GM12878 (cell line): ENCODE data around the gene NLRP2B. TPM values are rescaled to one million over a fixed set of nuclear protein-coding genes. Genes with fewer than 3 reads are reported as not detected.

Experiments used
- ATAC-seq: fragments of 200-7000 bp; cut with Tn5 transposase; 3 replicates; pipeline ENCODE4 v1.9.1; 2020; ENCODE audit warnings: mild to moderate bottlenecking, moderate library complexity
- BruUV-seq: library from RNA; stranded (reverse); fragments of 400-500 nt; replicated peaks from 2 replicates; lab custom pipeline; 2021; lab: Mats Ljungman, UMichigan
- CTCF ChIA-PET: fragments of 300-600 bp; sonication (Branson Sonifier 250); formaldehyde crosslinking; extraction: SDS; loops from one replicate; lab custom pipeline; 2021; ENCODE audit warnings: inconsistent platforms; lab: Yijun Ruan, JAX
- POLR2A ChIA-PET: fragments of 350-600 bp; formaldehyde crosslinking; extraction: SDS; loops from one replicate; lab custom pipeline; 2021; ENCODE audit warnings: inconsistent platforms; lab: Charles Lee
- RAD21 ChIA-PET: fragments of 300-600 bp; sonication (Branson Sonifier 250); formaldehyde crosslinking; loops from one replicate; lab custom pipeline; 2023; ENCODE audit warnings: antibody characterized with exemption; ENCODE audit not compliant: unreplicated experiment; lab: Charles Lee
- SMC1A ChIA-PET: fragments of 300-600 bp; sonication (Branson Sonifier 250); formaldehyde crosslinking; loops from one replicate; lab custom pipeline; 2023; ENCODE audit not compliant: unreplicated experiment, uncharacterized antibody; lab: Charles Lee
- DNase-seq: peaks from one replicate; pipeline ENCODE4 v3.0.0-alpha.2; 2011; ENCODE audit warnings: low read depth, low spot score
- FAIRE-seq: peaks from 3 replicates; lab custom pipeline; 2011; peaks lifted over from hg19 to GRCh38; lab: Jason Lieb, UNC
- H2AFZ ChIP-seq: 2 replicates; pipeline ENCODE4 v1.6.0; 2011; ENCODE audit warnings: low read depth, low read length, control low read depth; ENCODE audit not compliant: control insufficient read depth
- H3K27ac ChIP-seq: 2 replicates; pipeline ENCODE4 v1.5.1; 2011; ENCODE audit warnings: control low read depth; ENCODE audit not compliant: control insufficient read depth, insufficient read depth
- H3K27me3 ChIP-seq, 2 experiments: replicated peaks in 1 of 2; 2 replicates each; pipeline versions ENCODE4 v1.6.0 to v1.6.1; 2011; ENCODE audit warnings: low read length in 1 of 2; ENCODE audit not compliant: control insufficient read depth in 2 of 2, insufficient read depth in 2 of 2
- H3K36me3 ChIP-seq, 2 experiments: 2 replicates each; pipeline ENCODE4 v1.5.1; 2011; ENCODE audit warnings: low read length in 1 of 2; ENCODE audit not compliant: control insufficient read depth in 2 of 2, insufficient read depth in 2 of 2
- H3K4me1 ChIP-seq: 2 replicates; pipeline ENCODE4 v1.6.1; 2011; ENCODE audit warnings: mild to moderate bottlenecking, low read length, moderate library complexity, mixed read lengths; ENCODE audit not compliant: control insufficient read depth, insufficient read depth
- H3K4me2 ChIP-seq: 2 replicates; pipeline ENCODE4 v1.6.0; 2011; ENCODE audit warnings: control low read depth; ENCODE audit not compliant: control insufficient read depth, insufficient read depth
- H3K4me3 ChIP-seq: fragments of 200-600 bp; sonication (generic); 2 replicates; pipeline ENCODE4 v1.5.1; 2016
- H3K79me2 ChIP-seq: 2 replicates; pipeline ENCODE4 v1.6.0; 2011; ENCODE audit warnings: low read length; ENCODE audit not compliant: control insufficient read depth, insufficient read depth
- H3K9ac ChIP-seq: 2 replicates; pipeline ENCODE4 v1.8.0; 2011; ENCODE audit warnings: low read length, control low read depth, mixed read lengths; ENCODE audit not compliant: control insufficient read depth, insufficient read depth
- H3K9me3 ChIP-seq: replicated peaks from 3 replicates; pipeline ENCODE4 v1.5.1; 2011; ENCODE audit warnings: mild to moderate bottlenecking, low read length; ENCODE audit not compliant: control insufficient read depth, insufficient read depth
- H4K20me1 ChIP-seq: 2 replicates; pipeline ENCODE4 v1.6.0; 2011; ENCODE audit not compliant: control insufficient read depth, insufficient read depth
- CBX3 ChIP-seq: fragments of 200-600 bp; sonication (generic); IDR thresholded peaks from 2 replicates; pipeline ENCODE4 v1.6.1; 2016; ENCODE audit warnings: low read depth, borderline replicate concordance
- EP300 ChIP-seq, 2 experiments: fragments of 150-350 bp in 1 of 2; IDR thresholded peaks; 2 replicates each; pipeline ENCODE4 v1.6.1; 2011 to 2012; ENCODE audit warnings: low read depth in 2 of 2, low read length in 2 of 2, borderline replicate concordance in 1 of 2, improper control_type of control experiment in 1 of 2, inconsistent platforms in 1 of 2; ENCODE audit not compliant: control insufficient read depth in 1 of 2
- ETV6 ChIP-seq, 2 experiments: fragments of 450-650 bp in 1 of 2; IDR thresholded peaks in 1 of 2; conservative IDR thresholded peaks in 1 of 2; 2 replicates each; pipeline ENCODE4 v1.6.1; 2014; ENCODE audit warnings: antibody characterized with exemption in 1 of 2, borderline replicate concordance in 1 of 2, low read depth in 1 of 2, mild to moderate bottlenecking in 1 of 2, moderate library complexity in 1 of 2
- STAT3 ChIP-seq: IDR thresholded peaks from 2 replicates; pipeline ENCODE4 v1.6.1; 2011; ENCODE audit warnings: low read depth, low read length, improper control_type of control experiment
- ZNF24 ChIP-seq: fragments of 450-650 bp; IDR thresholded peaks from 2 replicates; pipeline ENCODE4 v1.6.1; 2017; ENCODE audit warnings: antibody characterized with exemption, mild to moderate bottlenecking
- ZZZ3 ChIP-seq: IDR thresholded peaks from 2 replicates; pipeline ENCODE4 v1.6.1; 2011; ENCODE audit warnings: low read depth; ENCODE audit not compliant: control insufficient read depth, insufficient read length
- WGBS: methylation state at CpG from one replicate; pipeline ENCODE4 v1.1.6; 2016; ENCODE audit warnings: low lambda C conversion rate; ENCODE audit not compliant: insufficient replicate concordance, insufficient coverage; ENCODE audit errors: missing lambda C conversion rate; 5-methylcytosine and 5-hydroxymethylcytosine counted together
- in situ Hi-C: fragments of 300-500 bp; cut with MboI; formaldehyde crosslinking; loops from 9 replicates; pipeline ENCODE4 v1.14.3; 2018; ENCODE audit warnings: mixed read lengths
- intact Hi-C: fragments of 100-400 bp; cut with micrococcal nuclease; formaldehyde crosslinking; loops from one replicate; pipeline ENCODE4 v1.14.2; 2022; ENCODE audit not compliant: unreplicated experiment
- polyA plus RNA-seq, 11 experiments: library from polyadenylated mRNA; depleted of rRNA in 4 of 11; unstranded in 6 of 11; stranded (reverse) in 5 of 11; fragments of >200 nt; fragmentation: Nextera tagmentation in 4 of 11; fragmentation: Illumina TruSeq in 1 of 11; extraction: Ambion mirVana in 4 of 11; extraction: Trizol in 1 of 11; gene quantifications; 1 replicate in 1 of 11; 2 replicates in 10 of 11; pipeline versions ENCODE4 v1.2.1 to v1.2.3, GENCODE V29; 2011 to 2016; ENCODE audit warnings: inconsistent platforms in 2 of 11, missing spikeins in 2 of 11, low read depth in 1 of 11
- total RNA-seq, 4 experiments: library from RNA; depleted of rRNA in 3 of 4; stranded (reverse); fragments of >200 nt in 3 of 4; fragmentation: Illumina TruSeq in 1 of 4; extraction: Trizol in 1 of 4; gene quantifications; 2 replicates each; pipeline versions ENCODE4 v1.2.1 to v1.2.3, GENCODE V29; 2013 to 2021
- TF ChIP-seq, protein P1 (sequence below), 3 experiments: IDR thresholded peaks in 2 of 3; conservative IDR thresholded peaks in 1 of 3; 2 replicates each; pipeline ENCODE4 v1.5.1; 2011; ENCODE audit warnings: low read depth in 3 of 3, low read length in 3 of 3, mild to moderate bottlenecking in 3 of 3, control low read depth in 2 of 3, moderate library complexity in 2 of 3, inconsistent platforms in 1 of 3, mixed read lengths in 1 of 3; ENCODE audit not compliant: control insufficient read depth in 2 of 3, insufficient read depth in 1 of 3; ENCODE audit errors: extremely low read depth in 1 of 3

Gene NLRP2B
- total and polyA plus RNA-seq, 10 of the 15 experiments (the other 5 are each of a cell fraction or from before 2014, with no cell fraction given): not detected

DNA sequence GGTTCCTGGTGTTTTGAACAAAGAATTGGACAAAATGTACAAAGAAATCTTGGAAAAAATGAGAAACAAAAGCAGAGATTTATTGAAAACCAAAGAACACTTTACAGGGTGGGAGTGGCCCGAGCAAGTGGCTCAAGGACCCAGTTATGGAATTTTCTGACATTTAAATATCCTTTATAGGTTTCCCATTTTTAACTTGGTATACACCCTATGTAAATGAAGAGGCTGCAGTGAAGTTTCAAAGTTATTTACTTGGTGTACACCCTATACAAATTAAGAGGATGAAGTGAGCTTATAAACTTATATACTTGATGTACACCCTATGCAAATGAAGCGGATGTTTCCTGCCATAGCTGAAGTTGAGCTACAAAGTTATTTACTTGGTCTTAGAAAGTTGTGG lies 4.7 kb downstream of the NLRP2B start:
- WGBS: 3% methylated on average over 2 of the region's 2 CpGs
- RAD21 ChIA-PET: no interaction called here
- Histone ChIP-seq H4K20me1 (no peaks in the 10 kb centered on the region), H3K4me3 (no peak overlapping the region), H3K79me2 (no peaks in the 10 kb centered on the region), H3K27me3 (no peaks in the 10 kb centered on the region), H3K9me3 (no peaks in the 10 kb centered on the region; the same call in 2 of the 3 replicates), H2AFZ (no peak overlapping the region), H3K36me3 (no peaks in the 10 kb centered on the region), H3K9ac (no peak overlapping the region), H3K27ac (no peak overlapping the region), H3K4me2 (no peak overlapping the region), H3K4me1 (no peaks in the 10 kb centered on the region)
- ATAC-seq: no peak
- no peak for DNase-seq
- no peak for TF ChIP-seq ETV6 (conservative IDR thresholded peaks at IDR 0.05 in 1 of 2, IDR thresholded peaks at IDR 0.05 in 1 of 2; ENCODE audit: borderline replicate concordance in 1 of 2, low read depth in 1 of 2)
- no peak for TF ChIP-seq EP300 (IDR thresholded peaks at IDR 0.05; ENCODE audit: borderline replicate concordance in 1 of 2, control insufficient read depth in 1 of 2, low read depth in 2 of 2, low read length in 2 of 2)
- TF ChIP-seq ZNF24: no peak
- no peak for TF ChIP-seq CBX3
- TF ChIP-seq, protein P1, sequence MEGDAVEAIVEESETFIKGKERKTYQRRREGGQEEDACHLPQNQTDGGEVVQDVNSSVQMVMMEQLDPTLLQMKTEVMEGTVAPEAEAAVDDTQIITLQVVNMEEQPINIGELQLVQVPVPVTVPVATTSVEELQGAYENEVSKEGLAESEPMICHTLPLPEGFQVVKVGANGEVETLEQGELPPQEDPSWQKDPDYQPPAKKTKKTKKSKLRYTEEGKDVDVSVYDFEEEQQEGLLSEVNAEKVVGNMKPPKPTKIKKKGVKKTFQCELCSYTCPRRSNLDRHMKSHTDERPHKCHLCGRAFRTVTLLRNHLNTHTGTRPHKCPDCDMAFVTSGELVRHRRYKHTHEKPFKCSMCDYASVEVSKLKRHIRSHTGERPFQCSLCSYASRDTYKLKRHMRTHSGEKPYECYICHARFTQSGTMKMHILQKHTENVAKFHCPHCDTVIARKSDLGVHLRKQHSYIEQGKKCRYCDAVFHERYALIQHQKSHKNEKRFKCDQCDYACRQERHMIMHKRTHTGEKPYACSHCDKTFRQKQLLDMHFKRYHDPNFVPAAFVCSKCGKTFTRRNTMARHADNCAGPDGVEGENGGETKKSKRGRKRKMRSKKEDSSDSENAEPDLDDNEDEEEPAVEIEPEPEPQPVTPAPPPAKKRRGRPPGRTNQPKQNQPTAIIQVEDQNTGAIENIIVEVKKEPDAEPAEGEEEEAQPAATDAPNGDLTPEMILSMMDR (IDR thresholded peaks at IDR 0.05 in 2 of 3, conservative IDR thresholded peaks at IDR 0.05 in 1 of 3; ENCODE audit: control insufficient read depth in 2 of 3, extremely low read depth in 1 of 3, insufficient read depth in 1 of 3, low read depth in 3 of 3, low read length in 3 of 3): no peak
- TF ChIP-seq ZZZ3: no peak
- TF ChIP-seq STAT3: no peak
- FAIRE-seq: no peak
- SMC1A ChIA-PET: no interaction called here
- POLR2A ChIA-PET: no interaction called here
- BruUV-seq: no TSS peak
- in situ Hi-C loops: no loop called here
- CTCF ChIA-PET: no interaction called here
- intact Hi-C loops: no loop called here
